Activated CD4-positive, alpha-beta T cell treated with anti-CD3 and anti-CD28 coated beads for 1 hour (primary cell): Measurements from ENCODE around the gene DPEP1.
"Not testable (repeated sequence)": the region's sequence is repeated elsewhere in the genome, so short reads cannot be mapped to it uniquely, and the experiment has no call there.

Experiments used
- DNase-seq: peaks from one replicate; pipeline ENCODE4 v3.0.0-alpha.2; 2020

Gene DPEP1

DNA sequence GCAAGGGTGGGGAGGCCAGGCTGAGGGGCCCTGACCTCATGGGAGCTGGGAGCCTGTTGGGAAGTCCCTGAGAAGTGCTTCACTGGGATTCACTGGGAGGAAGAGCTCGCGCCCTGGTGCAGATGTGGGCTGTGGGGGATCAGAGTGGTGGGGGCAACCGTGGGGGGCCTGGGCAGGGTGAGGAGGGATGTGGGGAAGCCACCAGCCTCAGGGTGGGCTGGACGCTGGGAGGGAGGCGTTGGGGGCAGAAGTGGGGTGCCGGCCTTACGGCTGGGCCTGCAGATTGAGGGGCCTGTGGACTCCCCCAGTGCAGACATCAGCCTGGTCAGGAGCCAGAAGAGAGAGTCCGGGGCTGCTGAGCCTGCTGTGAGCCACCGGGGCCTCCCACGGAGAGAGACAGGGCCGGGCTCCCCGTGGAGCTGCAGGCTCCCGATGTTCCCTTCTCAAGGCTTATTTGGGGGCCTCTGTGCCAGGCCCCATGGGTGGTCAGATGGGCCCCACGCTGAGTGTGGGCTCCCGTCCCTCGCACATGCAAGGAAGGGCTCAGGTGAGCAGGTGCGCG lies 7.8 kb downstream of the DPEP1 start:
- DNase-seq = no peak

DNA sequence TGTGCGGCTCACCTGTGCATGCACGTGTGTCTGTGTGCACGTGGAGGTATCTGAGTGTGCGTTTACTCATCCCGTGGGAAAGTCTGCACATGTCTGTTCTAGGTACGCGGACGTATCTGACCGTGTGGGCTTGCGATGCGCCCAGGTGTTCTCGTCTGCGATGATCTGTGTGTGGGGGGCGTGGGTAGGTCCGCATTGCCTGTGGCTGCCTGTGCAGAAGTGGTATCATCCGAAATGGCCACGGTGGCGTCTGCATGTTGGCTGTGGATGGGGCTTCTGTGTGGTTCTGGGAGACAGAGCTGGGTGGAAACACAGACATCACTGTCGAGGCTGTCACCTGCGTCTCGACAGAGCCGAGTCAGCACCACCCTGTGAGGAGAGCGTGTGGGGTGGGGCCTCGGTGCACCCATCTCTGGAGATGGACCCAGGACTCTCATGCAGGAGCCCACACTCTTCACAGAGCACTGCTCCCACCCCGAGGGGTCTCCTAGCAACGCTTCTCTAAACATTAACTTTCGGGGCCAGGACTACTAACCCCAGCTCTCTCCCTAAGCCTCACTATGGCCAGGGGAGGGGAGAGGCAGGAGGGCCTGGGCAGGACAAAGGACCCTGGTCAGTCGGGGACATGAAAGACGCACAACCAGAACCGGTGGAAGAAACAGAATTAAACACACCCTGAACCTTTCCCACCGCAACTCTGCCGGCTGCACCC lies 8.4 kb downstream of the DPEP1 start:
- no peak for DNase-seq

DNA sequence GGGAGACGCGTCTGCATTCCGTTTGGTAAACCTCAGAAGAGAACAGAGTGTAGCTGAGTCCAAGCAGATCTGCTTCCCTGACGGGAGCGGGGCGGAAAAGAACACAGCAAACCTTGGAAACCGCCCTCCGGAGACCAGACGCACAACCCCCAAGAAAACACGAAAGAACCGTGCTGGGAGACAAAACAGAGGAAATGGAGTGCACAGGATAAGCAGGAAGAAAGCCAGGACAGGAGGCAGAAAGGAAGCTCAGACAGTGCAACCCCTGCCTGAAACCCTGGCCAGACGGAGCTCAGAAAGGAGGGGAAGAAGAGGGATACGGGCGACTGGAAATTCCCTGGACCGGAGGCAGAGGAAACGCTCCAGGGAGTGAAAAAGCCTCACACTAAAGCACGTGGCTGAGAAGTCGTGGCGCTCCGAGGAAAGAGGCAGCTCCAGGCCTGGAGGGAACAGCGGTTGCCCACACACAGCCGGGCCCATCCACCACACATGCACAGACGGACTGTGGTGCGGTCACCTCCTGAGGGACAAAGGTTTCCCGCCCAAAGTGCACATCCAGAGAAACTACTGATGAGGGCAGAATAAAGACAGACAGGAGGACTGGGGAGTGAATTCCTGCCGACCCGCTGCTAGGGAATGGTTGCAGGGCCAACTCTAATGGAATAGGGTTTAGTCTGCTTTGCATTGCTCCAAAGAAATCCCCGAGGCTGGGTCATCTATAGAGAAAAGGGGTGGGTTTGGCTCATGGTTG lies 10.2 kb downstream of the DPEP1 start:
- DNase-seq = no peak

DNA sequence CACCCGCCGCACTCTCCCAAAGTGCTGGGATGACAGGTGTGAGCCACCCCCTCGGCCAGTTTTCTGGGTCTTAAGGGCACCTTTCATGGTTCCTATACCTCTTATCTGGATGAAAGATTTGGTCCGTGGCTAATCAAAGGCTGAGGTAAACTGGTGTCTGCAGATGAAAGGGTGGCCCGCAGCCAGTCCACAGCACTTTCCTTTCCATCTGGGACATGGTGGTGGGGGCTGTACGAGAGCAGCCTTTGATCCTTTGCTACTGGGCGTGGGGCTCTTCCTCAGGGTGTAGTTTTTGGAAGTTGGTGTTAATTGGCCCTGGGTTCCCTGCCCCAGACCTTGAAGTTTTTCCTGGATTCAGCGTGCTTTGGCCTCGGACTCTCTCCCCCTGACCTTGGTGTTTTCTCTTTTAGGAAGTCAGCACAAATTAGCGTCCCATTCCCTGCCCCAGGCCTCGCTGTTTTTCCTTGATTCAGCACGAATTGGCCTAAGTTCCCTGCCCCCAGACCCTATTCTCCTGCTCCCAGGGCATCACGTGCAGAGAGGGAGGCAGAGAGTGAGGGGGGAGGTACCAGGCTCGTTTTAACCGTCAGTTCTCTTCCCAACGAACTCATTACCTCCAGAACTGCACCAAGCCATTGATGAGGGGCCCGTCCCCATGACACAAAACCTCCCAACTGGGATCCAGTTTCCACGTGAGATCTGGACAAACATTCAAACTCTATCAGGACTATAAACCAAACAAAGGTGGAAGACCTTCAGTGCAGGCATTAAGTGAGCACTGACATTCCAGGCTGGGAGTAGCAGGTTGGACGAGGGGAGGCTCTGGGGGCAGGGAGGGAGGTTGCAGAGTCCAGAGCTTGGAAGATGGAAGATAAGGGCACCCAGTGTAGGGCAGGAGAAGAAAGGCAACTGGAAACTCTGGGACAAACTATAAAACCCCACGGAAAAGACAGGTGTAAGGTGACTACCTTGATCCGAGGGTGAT lies 11.6 kb downstream of the DPEP1 start:
- no peak for DNase-seq

DNA sequence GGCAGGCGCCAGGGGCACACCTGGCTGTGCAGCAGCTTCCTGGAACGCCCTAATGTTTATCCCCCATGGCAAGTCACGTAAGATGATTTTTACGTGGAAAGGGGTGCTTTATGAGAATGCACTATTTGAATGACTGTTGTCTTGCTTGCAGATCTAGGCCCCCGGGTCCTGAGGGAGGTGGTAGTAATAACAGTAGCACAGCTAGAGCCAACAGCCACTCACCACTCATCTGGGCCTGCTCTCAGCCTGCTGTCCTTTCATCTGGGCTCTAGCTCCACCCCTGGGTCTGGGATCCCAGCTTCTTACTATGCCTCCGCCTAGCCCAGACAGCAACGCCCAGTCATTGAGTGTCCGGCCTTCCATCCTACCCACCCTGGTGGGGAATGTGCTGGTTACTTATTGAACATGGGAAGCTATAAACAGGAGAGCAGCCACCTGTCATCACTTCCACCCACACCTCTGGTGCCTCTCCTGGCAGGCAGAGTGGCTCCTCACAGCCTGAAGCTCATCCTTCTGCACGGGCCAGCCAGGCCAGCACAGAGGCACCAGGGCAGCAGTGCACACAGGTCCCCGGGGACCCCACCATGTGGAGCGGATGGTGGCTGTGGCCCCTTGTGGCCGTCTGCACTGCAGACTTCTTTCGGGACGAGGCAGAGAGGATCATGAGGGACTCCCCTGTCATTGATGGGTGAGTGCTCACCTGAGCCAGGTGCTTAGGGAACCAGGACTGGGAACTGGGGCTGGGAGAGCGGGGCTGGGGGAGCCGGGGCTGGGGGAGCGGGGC lies 16.6 kb downstream of the DPEP1 start:
- DNase-seq = no peak

DNA sequence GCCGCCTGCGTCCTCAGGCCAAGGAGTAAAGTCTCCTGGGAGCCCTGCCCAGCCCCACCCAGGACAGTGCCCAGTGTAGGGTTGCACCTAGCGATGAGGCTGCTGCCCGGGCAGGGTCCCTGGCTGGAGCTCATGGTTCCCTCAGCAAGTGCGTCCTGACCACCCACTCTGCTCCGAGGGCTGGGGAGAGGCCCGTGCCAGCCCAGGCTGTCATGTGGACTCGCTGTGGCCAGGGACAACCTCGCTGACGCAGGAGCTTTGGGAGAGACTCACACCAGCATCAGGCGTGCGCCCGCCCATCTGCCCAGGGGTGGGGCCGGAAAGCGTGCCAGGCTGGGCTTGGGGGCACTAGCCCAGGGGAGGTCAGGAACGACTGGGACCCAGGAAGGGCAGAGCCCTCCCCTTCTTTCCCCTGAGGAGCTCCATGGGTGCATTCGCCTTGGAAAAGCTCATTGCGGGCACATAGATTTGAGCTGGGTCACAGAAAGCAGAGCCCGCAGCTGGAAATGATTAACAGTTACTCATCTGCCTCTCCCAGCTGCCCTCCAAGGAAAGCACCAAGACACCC lies 19.7 kb downstream of the DPEP1 start:
- DNase-seq = no peak

DNA sequence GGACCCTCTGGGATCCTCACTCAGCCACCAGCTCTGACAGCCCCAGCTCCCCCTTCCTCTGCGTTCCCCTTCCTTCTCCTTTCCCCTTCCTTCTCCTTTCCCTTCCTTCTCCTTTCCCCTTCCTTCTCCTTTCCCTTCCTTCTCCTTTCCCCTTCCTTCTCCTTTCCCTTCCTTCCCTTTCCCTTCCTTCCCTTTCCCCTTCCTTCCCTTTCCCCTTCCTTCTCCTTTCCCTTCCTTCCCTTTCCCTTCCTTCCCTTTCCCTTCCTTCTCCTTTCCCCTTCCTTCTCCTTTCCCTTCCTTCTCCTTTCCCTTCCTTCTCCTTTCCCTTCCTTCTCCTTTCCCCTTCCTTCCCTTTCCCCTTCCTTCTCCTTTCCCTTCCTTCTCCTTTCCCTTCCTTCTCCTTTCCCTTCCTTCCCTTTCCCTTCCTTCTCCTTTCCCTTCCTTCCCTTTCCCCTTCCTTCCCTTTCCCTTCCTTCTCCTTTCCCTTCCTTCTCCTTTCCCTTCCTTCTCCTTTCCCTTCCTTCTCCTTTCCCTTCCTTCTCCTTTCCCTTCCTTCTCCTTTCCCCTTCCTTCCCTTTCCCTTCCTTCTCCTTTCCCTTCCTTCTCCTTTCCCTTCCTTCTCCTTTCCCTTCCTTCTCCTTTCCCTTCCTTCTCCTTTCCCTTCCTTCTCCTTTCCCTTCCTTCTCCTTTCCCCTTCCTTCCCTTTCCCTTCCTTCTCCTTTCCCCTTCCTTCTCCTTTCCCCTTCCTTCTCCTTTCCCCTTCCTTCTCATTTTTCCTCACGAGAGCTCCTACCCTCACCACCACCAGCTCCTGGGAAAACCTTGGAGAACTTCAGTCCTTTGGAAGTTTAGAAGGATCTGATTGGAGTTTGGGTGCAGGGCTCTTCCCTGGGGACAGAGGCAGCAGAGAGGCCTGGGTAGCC lies 21.3 kb downstream of the DPEP1 start:
- DNase-seq = not testable (repeated sequence)

DNA sequence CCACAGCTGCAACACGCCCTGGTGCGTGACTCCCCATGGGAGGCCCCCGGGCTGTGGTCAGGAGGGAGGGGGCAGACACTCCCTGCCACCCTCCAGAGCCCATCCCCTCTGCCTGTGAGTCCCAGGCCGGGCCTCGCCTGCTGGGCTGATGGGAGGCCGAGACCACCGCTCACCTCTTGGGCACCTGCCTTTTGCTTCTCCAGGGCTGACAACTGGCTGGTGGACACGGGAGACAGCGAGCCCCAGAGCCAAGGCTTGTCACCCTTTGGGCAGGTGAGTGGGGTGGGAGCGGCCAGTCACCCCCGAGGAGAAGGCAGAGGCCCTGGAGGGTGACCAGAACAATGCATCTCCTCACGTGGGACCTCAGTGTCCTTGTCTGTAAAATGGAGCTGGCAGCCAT lies 23.2 kb downstream of the DPEP1 start:
- DNase-seq = no peak

DNA sequence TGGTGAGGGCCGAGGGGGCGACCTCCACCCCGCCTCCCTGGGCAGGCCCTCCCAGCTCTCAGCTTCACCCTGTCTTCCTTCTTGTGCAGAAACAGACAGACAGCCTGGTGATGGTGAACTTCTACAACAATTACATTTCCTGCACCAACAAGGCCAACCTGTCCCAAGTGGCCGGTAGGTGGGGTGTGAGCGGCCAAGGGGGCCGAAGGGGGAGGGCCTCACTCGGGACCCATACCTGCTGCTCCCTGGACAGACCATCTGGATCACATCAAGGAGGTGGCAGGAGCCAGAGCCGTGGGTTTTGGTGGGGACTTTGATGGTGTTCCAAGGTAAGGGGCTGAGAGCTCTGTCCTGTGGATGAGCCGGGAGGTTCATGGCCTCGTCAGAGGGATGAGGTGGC lies 23.9 kb downstream of the DPEP1 start:
- DNase-seq = no peak

DNA sequence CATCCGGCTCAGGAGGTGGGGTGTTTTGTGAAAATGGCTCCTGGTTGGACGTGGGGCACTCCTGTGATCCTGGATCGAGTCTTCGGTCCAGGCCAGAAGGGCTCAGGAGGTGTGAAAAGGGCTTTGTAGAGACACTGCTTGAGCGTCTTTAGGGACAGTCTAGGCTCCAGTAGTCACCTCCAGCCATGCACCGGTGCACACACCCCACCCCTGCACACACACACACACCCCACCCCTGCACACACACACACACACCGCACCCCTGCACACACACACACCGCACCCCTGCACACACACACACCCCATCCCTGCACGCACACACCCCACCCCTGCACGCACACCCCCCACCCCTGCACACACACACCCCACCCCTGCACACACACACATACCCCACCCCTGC lies 25.0 kb downstream of the DPEP1 start:
- DNase-seq = no peak

DNA sequence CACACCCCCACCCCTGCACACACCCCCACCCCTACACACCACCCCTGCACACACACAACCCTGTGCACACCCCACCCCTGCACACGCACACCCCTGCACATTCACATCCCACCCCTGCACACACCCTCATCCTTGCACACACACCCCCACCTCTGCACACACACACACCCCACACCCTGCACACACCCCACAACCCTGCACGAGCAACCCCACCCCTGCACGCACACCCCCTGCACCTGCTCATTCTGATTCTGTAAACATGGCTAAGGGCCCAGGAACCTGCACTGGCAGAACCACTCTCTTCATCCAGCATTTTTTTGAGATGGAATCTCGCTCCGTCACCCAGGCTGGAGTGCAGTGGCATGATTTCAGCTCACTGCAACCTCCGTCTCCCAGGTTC lies 25.9 kb downstream of the DPEP1 start:
- DNase-seq = no peak

DNA sequence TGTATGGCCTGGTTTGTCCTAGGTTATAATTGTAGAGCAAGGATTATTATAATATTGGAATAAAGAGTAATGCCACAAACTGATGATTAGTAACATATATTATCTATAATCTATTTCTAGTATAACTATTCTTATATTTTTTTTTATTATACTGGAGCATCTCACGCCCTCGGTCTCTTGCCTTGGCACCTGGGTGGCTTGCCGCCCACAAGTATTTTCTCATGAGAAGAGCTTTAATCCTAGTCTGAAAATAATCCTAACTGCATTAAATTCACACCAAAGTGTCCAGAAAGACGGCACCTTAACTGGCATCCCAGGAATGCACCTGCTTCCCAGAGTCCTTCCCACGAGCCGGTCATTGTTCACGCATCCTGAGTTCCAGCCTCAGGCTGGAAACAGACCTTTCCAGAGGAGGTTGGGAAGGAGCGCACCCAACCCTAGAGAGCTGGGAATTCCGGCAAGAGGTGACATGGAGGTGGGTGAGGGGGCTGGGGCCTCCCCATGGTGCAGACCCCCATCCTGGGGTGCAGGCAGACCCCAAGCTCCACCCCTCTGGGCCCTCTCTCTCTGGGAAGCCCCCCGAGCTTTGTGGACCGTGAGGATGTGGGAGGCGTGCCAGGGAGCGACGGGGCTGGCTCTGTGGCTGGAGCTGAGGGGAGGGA lies 28.1 kb downstream of the DPEP1 start:
- no peak for DNase-seq

DNA sequence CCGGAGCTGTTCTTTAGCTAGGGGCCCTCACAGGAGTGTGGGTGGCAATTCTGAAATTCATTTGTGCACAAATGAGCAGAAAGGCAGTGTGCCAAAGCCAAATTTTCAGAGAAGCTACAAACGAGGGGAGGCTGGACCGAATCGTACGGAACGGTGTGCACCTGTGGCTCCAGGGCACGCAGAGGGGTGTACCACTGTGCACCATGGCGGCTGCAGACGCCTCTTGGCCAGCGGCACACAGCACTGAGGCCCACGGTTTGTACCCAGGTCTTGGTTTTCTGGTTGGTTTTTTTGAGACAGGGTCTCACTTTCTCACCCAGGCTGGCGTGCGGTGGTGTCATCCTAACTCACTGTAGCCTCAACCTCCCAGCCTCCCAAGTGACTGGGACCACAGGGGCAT lies 29.1 kb downstream of the DPEP1 start:
- no peak for DNase-seq

DNA sequence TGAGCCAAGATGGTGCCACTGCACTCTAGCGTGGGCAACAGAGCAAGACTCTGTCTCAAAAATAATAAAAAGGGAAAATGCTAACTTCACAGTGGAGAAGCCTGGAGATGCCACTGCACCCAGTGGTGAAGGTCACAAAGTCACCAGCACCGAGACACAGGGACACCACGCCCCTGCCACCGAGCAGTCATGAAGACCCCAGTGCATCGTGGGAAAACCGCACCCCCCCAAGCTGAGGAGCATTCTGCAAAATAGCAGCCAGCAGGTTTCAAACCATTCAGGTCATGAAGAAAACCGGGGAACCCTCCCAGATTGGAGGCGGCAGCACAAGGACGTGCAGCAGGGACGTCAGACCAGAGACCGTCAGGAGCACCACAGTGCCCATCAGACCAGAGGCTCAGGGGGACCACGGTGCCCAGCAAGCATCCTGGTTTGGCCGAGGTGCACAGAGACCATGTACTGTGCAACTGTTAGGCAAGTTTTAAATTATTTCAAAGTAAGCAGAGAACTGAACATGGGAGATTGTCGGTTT lies 30.4 kb downstream of the DPEP1 start:
- DNase-seq = no peak

DNA sequence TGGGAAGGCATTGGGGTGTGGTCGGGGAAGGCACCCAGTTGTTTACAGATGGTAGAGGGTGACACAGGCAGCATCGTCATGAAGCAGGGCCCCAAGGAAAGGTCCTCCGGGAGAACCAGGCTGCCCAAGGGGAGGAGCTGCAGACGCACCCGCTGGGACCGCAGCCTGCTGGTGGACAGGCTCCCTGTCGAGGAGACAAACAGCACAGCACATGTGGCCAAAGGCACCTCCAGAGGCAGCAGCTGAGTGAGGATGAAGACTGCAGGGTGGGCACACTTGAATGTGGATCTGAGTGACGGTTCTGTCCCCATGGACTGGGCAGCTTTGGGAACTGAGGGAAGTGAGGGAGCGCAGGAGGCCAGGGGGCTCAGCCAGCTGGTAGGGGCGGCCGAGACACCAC lies 31.7 kb downstream of the DPEP1 start:
- DNase-seq = no peak

DNA sequence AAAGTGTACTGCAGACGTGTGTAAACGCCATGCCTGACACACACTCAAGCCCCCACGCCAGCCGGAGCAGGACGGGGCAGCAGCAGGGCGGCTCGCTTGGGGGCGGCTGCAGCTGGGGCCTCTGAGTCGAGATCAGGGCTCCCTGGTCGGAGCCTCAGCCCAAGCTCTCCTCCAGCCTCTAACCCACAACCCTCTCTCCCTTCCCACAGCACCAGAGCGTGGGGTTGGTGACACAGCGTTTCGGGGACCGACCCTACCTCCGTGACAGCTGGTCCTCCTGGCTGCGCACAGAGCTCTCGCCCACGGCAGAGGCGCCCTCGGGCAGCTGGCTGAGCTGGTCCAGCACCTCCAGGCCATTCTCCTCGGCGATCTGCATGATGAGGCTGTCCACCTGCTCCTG lies 32.8 kb downstream of the DPEP1 start:
- DNase-seq = no peak

DNA sequence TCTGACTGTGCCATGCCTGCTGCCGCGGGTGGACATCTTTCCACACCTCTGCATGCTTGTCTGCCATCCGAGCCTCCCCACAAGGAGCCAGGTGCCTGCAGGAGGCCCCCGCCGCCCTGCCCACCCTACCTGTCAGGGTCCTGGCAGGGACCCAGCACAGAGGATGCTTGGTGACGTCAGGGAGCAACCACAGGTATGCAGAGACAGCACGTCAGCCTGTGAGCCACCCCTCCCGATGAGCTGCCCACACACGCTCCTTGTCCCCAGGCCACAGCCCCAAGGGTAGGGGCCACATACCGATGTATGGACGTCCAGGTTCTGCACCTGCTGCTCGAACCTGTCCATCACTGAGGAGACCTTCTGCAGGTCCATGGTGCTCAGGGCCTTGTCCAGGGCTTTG lies 33.5 kb downstream of the DPEP1 start:
- DNase-seq = no peak

DNA sequence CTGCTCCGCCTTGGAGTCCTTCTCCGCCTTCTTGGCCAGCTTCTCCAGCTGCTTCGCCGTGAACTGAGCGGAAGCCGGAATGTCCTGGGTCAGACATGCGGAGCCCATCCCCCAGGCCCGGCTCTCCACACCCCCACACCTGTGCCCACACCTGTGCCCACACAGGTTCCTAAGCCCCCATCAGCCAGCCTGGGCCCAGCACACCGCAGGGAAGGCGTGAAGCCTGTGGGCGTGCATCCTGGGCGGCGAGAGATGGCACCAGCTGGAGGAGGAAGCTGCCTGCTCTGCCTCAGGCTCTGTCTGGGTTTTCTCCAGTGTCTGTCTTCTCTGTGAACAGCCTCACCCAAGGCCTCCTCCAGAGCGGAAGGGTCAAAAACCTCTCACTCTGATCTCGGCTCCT lies 38.1 kb downstream of the DPEP1 start:
- DNase-seq = no peak

DNA sequence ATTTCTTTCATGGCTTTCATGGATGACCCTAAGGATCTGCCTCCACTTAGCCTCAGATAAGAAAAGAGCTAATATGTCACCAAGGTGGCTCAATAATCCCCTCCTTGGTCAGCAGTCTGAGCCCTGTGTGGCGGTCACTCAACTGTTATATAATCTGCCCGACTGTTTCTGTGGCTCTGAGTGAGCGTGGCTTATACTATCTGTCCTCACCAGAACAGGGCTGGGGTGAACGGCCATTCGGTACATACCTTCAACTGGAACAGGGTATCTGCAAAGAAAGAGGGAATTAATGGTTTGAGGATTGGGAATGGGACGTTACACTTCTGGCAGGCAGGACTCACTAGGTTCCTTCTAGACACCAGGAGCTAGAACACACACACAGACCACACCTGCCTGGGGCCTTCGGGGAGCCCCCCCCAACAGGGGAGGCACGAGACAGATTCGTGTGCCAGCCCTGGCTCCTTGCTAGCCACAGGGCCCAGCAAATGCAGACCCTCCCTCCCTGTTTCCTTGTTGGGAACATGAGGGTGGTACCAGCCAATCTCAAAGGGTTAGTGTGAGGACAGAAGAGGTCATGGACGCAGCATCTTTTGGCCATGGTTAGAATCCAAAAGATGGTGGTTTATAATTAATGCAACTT lies 40.3 kb downstream of the DPEP1 start:
- DNase-seq = no peak
